Parathyroid adenoma (tissue), 2 donors: ENCODE results near the gene TSC22D2.

ENCODE experiments used
- H2AFZ ChIP-seq: fragments of 300-600 bp; sonication (generic); one replicate; pipeline ENCODE4 v1.7.0; 2017; ENCODE audit warnings: antibody characterized with exemption, mild to moderate bottlenecking
- H3K27ac ChIP-seq: fragments of 300-600 bp; sonication (generic); one replicate; pipeline ENCODE4 v1.7.0; 2017
- H3K27me3 ChIP-seq: fragments of 300-600 bp; sonication (generic); one replicate; pipeline ENCODE4 v1.7.0; 2017; ENCODE audit warnings: low read length; ENCODE audit not compliant: control insufficient read depth, insufficient read depth
- H3K36me3 ChIP-seq: fragments of 300-600 bp; sonication (generic); one replicate; pipeline ENCODE4 v1.7.0; 2017; ENCODE audit warnings: low read length; ENCODE audit not compliant: control insufficient read depth, insufficient read depth
- H3K4me1 ChIP-seq: fragments of 300-600 bp; sonication (generic); one replicate; pipeline ENCODE4 v1.7.0; 2017; ENCODE audit warnings: control low read depth
- H3K4me2 ChIP-seq: fragments of 300-600 bp; sonication (generic); one replicate; pipeline ENCODE4 v1.7.0; 2017; ENCODE audit warnings: low read length
- H3K4me3 ChIP-seq: fragments of 300-600 bp; sonication (generic); one replicate; pipeline ENCODE4 v1.7.0; 2017; ENCODE audit warnings: low read depth, low read length
- H3K79me2 ChIP-seq: fragments of 300-600 bp; sonication (generic); one replicate; pipeline ENCODE4 v1.7.0; 2017; ENCODE audit warnings: control low read depth
- H3K9ac ChIP-seq: fragments of 300-600 bp; sonication (generic); one replicate; pipeline ENCODE4 v1.7.0; 2017; ENCODE audit warnings: mild to moderate bottlenecking
- H3K9me3 ChIP-seq: fragments of 300-600 bp; sonication (generic); one replicate; pipeline ENCODE4 v1.7.0; 2017; ENCODE audit warnings: low read length; ENCODE audit not compliant: control insufficient read depth
- TF ChIP-seq, protein P1 (sequence below): fragments of 300-600 bp; sonication (generic); IDR thresholded peaks from one replicate; pipeline ENCODE4 v1.7.0; 2017; ENCODE audit warnings: antibody characterized with exemption, mild to moderate bottlenecking
- donor health status: primary hyperparathyroidism.

TSC22D2 gene

DNA sequence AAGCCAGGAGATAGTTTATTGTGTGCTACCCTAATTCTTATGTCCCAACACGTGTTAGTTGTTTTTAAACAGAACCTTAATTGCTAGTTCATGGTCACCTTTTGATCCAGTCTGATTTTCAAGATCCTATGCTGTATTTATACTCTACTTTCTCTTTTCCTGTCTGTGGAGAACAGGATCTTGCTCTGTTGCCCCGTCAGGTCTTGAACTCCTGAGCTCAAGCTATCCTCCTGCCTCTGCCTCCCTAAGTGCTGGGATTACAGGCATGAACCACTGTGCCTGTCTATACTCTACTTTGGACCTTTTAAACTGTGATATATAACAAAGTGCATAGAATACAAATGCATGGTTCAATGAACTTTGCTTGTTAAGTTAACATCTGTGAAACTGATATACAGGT is 44.7 kb upstream of the TSC22D2 start:
- no peak overlapping the region for H3K9ac ChIP-seq
- TF ChIP-seq, protein P1, sequence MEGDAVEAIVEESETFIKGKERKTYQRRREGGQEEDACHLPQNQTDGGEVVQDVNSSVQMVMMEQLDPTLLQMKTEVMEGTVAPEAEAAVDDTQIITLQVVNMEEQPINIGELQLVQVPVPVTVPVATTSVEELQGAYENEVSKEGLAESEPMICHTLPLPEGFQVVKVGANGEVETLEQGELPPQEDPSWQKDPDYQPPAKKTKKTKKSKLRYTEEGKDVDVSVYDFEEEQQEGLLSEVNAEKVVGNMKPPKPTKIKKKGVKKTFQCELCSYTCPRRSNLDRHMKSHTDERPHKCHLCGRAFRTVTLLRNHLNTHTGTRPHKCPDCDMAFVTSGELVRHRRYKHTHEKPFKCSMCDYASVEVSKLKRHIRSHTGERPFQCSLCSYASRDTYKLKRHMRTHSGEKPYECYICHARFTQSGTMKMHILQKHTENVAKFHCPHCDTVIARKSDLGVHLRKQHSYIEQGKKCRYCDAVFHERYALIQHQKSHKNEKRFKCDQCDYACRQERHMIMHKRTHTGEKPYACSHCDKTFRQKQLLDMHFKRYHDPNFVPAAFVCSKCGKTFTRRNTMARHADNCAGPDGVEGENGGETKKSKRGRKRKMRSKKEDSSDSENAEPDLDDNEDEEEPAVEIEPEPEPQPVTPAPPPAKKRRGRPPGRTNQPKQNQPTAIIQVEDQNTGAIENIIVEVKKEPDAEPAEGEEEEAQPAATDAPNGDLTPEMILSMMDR: no peak
- H3K27ac ChIP-seq: no peak overlapping the region
- H3K36me3 ChIP-seq: no peaks in the 10 kb centered on the region
- H3K4me3 ChIP-seq: no peak overlapping the region
- no peak overlapping the region for H3K4me2 ChIP-seq
- no peak overlapping the region for H2AFZ ChIP-seq
- no peaks in the 10 kb centered on the region for H3K9me3 ChIP-seq
- no peaks in the 10 kb centered on the region for H3K4me1 ChIP-seq
- no peaks in the 10 kb centered on the region for H3K79me2 ChIP-seq
- H3K27me3 ChIP-seq: no peaks in the 10 kb centered on the region

DNA sequence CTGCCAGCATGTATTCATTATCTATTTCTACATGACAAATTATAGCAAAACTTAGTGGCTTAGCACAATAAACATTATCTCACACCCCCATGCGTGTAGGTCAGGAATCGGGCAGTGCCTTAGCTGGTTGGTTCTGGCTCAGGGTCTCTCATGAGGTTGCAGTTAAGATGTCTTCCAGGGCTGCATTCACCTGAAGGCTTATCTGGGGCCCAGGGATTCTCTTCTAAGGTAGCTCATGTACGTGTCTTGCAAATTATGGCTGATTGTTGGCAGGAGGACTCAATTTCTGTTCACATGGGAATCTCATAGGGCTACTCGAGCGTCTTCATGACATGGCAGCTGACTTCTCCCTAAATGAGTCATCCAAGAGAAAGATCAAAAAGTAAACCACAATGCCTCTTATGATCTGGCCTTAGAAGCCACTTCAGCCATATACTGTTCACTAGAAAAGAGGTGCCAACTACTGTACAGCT is 42.9 kb upstream of the TSC22D2 start:
- Histone ChIP-seq H3K79me2 (no peaks in the 10 kb centered on the region), H3K27ac (no peak overlapping the region), H3K4me1 (no peaks in the 10 kb centered on the region), H3K27me3 (no peaks in the 10 kb centered on the region), H3K36me3 (no peaks in the 10 kb centered on the region), H3K4me3 (no peak overlapping the region), H3K9me3 (no peaks in the 10 kb centered on the region), H3K4me2 (no peak overlapping the region), H2AFZ (no peak overlapping the region), H3K9ac (no peak overlapping the region)
- TF ChIP-seq, protein P1: no peak

DNA sequence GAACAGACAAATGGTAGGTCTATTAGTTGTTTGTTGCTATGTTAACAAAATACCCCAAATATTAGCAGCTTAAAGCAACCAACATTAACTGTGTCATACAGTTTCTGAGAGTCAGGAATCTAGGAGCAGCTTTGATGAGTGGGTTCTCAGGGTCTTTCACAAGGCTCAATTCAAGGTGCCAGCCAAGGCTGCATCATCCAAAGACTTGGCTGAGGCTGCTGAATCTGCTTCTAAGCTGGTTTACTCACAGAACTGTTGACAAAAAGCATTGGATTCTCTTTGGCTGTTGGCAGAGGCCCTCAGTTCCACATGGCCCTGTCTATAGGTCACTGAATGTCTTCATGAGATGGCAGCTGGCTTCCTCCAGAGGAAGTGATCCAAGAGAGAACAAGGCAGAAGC is 40.3 kb upstream of the TSC22D2 start:
- H3K4me3 ChIP-seq: no peak overlapping the region
- H3K4me2 ChIP-seq: no peak overlapping the region
- peaks cover 5% of the 10 kb centered on the region for H3K4me1 ChIP-seq
- TF ChIP-seq, protein P1: no peak
- H3K9me3 ChIP-seq: no peaks in the 10 kb centered on the region
- H3K79me2 ChIP-seq: no peaks in the 10 kb centered on the region
- no peaks in the 10 kb centered on the region for H3K27me3 ChIP-seq
- no peak overlapping the region for H3K27ac ChIP-seq
- no peaks in the 10 kb centered on the region for H3K36me3 ChIP-seq
- H2AFZ ChIP-seq: no peak overlapping the region
- no peak overlapping the region for H3K9ac ChIP-seq

DNA sequence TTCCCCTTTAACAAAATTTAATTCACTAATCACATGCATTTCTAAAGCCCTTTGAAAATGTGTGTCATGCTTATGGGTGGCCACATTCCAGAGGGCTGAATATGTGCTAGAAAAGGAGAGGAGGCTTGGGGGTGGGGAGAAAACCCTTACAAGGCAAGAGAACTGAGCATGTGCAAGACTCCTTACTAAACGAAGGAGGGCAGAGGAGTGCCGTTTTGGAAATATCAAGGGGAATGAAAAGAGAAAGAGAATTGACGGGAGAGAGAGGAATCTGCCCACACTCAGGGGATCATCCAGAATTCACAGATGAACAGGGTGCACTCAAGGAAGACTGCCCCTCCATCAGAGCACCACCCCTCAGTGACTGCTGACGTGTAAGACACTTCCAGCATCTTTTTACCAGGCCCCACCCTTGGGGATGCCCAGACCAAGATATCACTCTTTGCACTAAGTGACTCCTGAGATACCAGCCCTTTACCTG is 37.9 kb upstream of the TSC22D2 start:
- Histone ChIP-seq H3K36me3 (no peaks in the 10 kb centered on the region), H2AFZ (peak overlapping the region; percentile 4), H3K4me2 (no peak overlapping the region), H3K9ac (no peak overlapping the region), H3K27me3 (no peaks in the 10 kb centered on the region), H3K4me3 (no peak overlapping the region), H3K79me2 (no peaks in the 10 kb centered on the region), H3K4me1 (peaks cover 5% of the 10 kb centered on the region), H3K27ac (no peak overlapping the region), H3K9me3 (no peaks in the 10 kb centered on the region)
- TF ChIP-seq, protein P1: no peak

DNA sequence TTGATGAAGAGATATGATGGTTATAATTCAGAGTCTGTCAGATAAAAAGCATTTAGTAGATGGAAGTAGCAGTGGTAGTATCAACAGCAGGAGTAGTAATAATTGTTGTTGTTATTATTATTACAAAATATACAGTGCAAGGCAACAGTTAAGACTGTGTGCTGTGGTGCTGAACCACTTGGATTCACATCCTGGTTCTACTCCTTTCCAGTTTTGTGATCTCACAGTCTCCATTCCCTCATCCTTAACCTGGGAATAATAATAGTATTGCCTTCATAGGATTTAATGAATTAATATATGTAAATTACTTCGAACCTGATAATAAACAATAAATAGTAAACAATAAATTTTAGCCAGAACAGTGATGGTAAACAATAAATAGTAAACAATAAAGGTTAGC is 37.1 kb upstream of the TSC22D2 start:
- H3K27ac ChIP-seq: no peak overlapping the region
- no peak overlapping the region for H3K9ac ChIP-seq
- H3K4me3 ChIP-seq: no peak overlapping the region
- no peak overlapping the region for H2AFZ ChIP-seq
- H3K79me2 ChIP-seq: no peaks in the 10 kb centered on the region
- no peaks in the 10 kb centered on the region for H3K27me3 ChIP-seq
- H3K36me3 ChIP-seq: no peaks in the 10 kb centered on the region
- TF ChIP-seq, protein P1: no peak
- no peaks in the 10 kb centered on the region for H3K9me3 ChIP-seq
- peaks cover 6% of the 10 kb centered on the region for H3K4me1 ChIP-seq
- H3K4me2 ChIP-seq: no peak overlapping the region
